Thoracic aorta (tissue), 2 donors: ENCODE results near the gene SUPT4H1. TPM values are rescaled to one million over a fixed set of nuclear protein-coding genes. Genes with fewer than 3 reads are reported as not detected.

Experiments used
- ATAC-seq: fragments of 150-250 bp; one replicate; pipeline ENCODE4 v1.8.0; 2017; ENCODE audit warnings: low read depth; ENCODE audit not compliant: insufficient number of reproducible peaks, low FRiP score
- DNase-seq: peaks from one replicate; pipeline ENCODE4 v3.0.0-alpha.2; 2020; ENCODE audit warnings: low spot score
- H3K27ac ChIP-seq, 2 donors: fragments of 200-600 bp; sonication (generic); 1 replicate in 1 of 2; 2 replicates in 1 of 2; pipeline ENCODE4 v1.5.1; 2016; ENCODE audit warnings: mild to moderate bottlenecking in 2 of 2, moderate library complexity in 2 of 2
- H3K27me3 ChIP-seq: fragments of 200-600 bp; sonication (generic); replicated peaks from 2 replicates; pipeline ENCODE4 v1.6.0; 2016; ENCODE audit warnings: mild to moderate bottlenecking; ENCODE audit not compliant: insufficient read depth
- H3K36me3 ChIP-seq: fragments of 200-600 bp; sonication (generic); one replicate; pipeline ENCODE4 v1.5.1; 2016
- H3K4me1 ChIP-seq, 2 donors: fragments of 200-600 bp; sonication (generic); 1 replicate in 1 of 2; 2 replicates in 1 of 2; pipeline versions ENCODE4 v1.5.1 to v1.6.0; 2016; ENCODE audit warnings: low read depth in 2 of 2, mild to moderate bottlenecking in 1 of 2; ENCODE audit not compliant: control insufficient read depth in 1 of 2
- H3K4me3 ChIP-seq: fragments of 200-600 bp; sonication (generic); 2 replicates; pipeline ENCODE4 v1.5.1; 2016; ENCODE audit warnings: mild to moderate bottlenecking
- H3K9me3 ChIP-seq: fragments of 200-600 bp; sonication (generic); 2 replicates; pipeline ENCODE4 v1.5.1; 2016
- CTCF ChIP-seq: fragments of 200-600 bp; sonication (generic); IDR thresholded peaks from one replicate; pipeline ENCODE4 v1.5.1; 2019; ENCODE audit warnings: antibody characterized with exemption
- total RNA-seq, 2 donors: library from RNA; depleted of rRNA; stranded (reverse); fragments of >200 nt; gene quantifications; one replicate each; pipeline versions ENCODE4 v1.1.0 to v1.2.3, GENCODE V29; 2016

Gene SUPT4H1
- total RNA-seq, 2 donors from 2014 or later: 30.6 to 37.3 TPM

- Histone ChIP-seq H3K27ac (no peak overlapping the region), H3K36me3 (peaks cover 5% of the 10 kb centered on the region), H3K4me3 (no peak overlapping the region), H3K4me1 (no peaks in the 10 kb centered on the region), H3K27me3 (no peaks in the 10 kb centered on the region), H3K9me3 (no peaks in the 10 kb centered on the region)
- no peak for ATAC-seq
- no peak for TF ChIP-seq CTCF
- DNase-seq: no peak
Observed at GRCh38 chr17:58313815-58314705, 37.9 kb downstream of the SUPT4H1 start.

- DNase-seq: no peak
- H3K4me3 ChIP-seq: no peak overlapping the region
- no peak overlapping the region for H3K27ac ChIP-seq
- no peaks in the 10 kb centered on the region for H3K27me3 ChIP-seq
- H3K9me3 ChIP-seq: no peaks in the 10 kb centered on the region
- ATAC-seq: no peak
- peaks cover 5% of the 10 kb centered on the region for H3K36me3 ChIP-seq
- no peak for TF ChIP-seq CTCF
- no peaks in the 10 kb centered on the region for H3K4me1 ChIP-seq
Observed at GRCh38 chr17:58312829-58313228, 39.2 kb downstream of the SUPT4H1 start.

GRCh38 chr17:58312021-58312630, 39.9 kb downstream of the SUPT4H1 start:
- Histone ChIP-seq H3K4me3 (no peak overlapping the region), H3K27me3 (no peaks in the 10 kb centered on the region), H3K27ac (no peak overlapping the region), H3K4me1 (no peaks in the 10 kb centered on the region), H3K9me3 (no peaks in the 10 kb centered on the region), H3K36me3 (peaks cover 5% of the 10 kb centered on the region)
- DNase-seq (no peak), ATAC-seq (no peak)
- no peak for TF ChIP-seq CTCF

- peaks cover 5% of the 10 kb centered on the region for H3K36me3 ChIP-seq
- DNase-seq (no peak), ATAC-seq (no peak)
- no peak overlapping the region for H3K27ac ChIP-seq
- no peaks in the 10 kb centered on the region for H3K4me1 ChIP-seq
- no peak overlapping the region for H3K4me3 ChIP-seq
- no peaks in the 10 kb centered on the region for H3K9me3 ChIP-seq
- TF ChIP-seq CTCF: no peak
- no peaks in the 10 kb centered on the region for H3K27me3 ChIP-seq
Observed at GRCh38 chr17:58311429-58311894, 40.5 kb downstream of the SUPT4H1 start.
